Tibial artery (tissue), 4 donors: ENCODE results near the gene FNDC3B.

Experiments
- DNase-seq, 2 donors: peaks; one replicate each; pipeline ENCODE4 v3.0.0-alpha.2; 2019
- H3K27ac ChIP-seq, 2 donors: fragments of 200-600 bp; sonication (generic) in 1 of 2; 1 replicate in 1 of 2; 2 replicates in 1 of 2; pipeline ENCODE4 v1.5.1; 2018 to 2019; ENCODE audit warnings: mild to moderate bottlenecking in 1 of 2
- H3K27me3 ChIP-seq, 2 donors: fragments of 200-600 bp; sonication (generic) in 1 of 2; one replicate each; pipeline versions ENCODE4 v1.5.1 to v1.6.0; 2016 to 2019
- H3K36me3 ChIP-seq, 3 donors: fragments of 200-600 bp; sonication (generic) in 2 of 3; one replicate each; pipeline ENCODE4 v1.5.1; 2016 to 2019; ENCODE audit warnings: mild to moderate bottlenecking in 2 of 3
- H3K4me1 ChIP-seq, 4 donors: fragments of 200-600 bp; sonication (generic) in 2 of 4; 1 replicate in 3 of 4; 2 replicates in 1 of 4; pipeline ENCODE4 v1.5.1; 2016 to 2019
- H3K4me3 ChIP-seq, 2 donors: fragments of 200-600 bp; sonication (generic) in 1 of 2; 1 replicate in 1 of 2; 2 replicates in 1 of 2; pipeline ENCODE4 v1.5.1; 2018 to 2019; ENCODE audit warnings: mild to moderate bottlenecking in 2 of 2
- H3K9me3 ChIP-seq, 3 donors: fragments of 200-600 bp; sonication (generic) in 1 of 3; one replicate each; pipeline ENCODE4 v1.5.1; 2016 to 2019
- CTCF ChIP-seq, 2 experiments: fragments of 200-600 bp in 1 of 2; fragments of 450-650 bp in 1 of 2; IDR thresholded peaks; one replicate each; pipeline ENCODE4 v1.5.1; 2017 to 2019; ENCODE audit warnings: antibody characterized with exemption in 2 of 2, mild to moderate bottlenecking in 1 of 2, moderate library complexity in 1 of 2
- intact Hi-C: fragments of 100-400 bp; cut with DNase I; formaldehyde crosslinking; loops from one replicate; pipeline ENCODE4 v1.15.0; 2023; ENCODE audit warnings: low total_unique reads

Gene FNDC3B

GRCh38 chr3:172052405-172052804 is 13.0 kb downstream of the FNDC3B start:
- intact Hi-C loops: no loop called here
- Histone ChIP-seq H3K36me3 (peaks cover 0 to 21% (median 20%) of the 10 kb centered on the region in 3 donors), H3K27ac (no peak overlapping the region), H3K4me3 (no peak overlapping the region), H3K4me1 (peaks cover 0 to 58% (median 38%) of the 10 kb centered on the region in 4 donors), H3K9me3 (no peaks in the 10 kb centered on the region), H3K27me3 (no peaks in the 10 kb centered on the region)
- no peak for TF ChIP-seq CTCF (IDR thresholded peaks at IDR 0.05)
- no peak for DNase-seq

GRCh38 chr3:172054115-172054764 is 14.9 kb downstream of the FNDC3B start:
- Histone ChIP-seq H3K27ac (peak overlapping the region in 1 of 2 donors; percentile 26), H3K36me3 (peaks cover 0 to 21% (median 20%) of the 10 kb centered on the region in 3 donors), H3K27me3 (no peaks in the 10 kb centered on the region), H3K4me1 (peaks cover 0 to 69% (median 50%) of the 10 kb centered on the region in 4 donors), H3K4me3 (no peak overlapping the region), H3K9me3 (no peaks in the 10 kb centered on the region)
- TF ChIP-seq CTCF (IDR thresholded peaks at IDR 0.05): no peak
- intact Hi-C loops: no loop called here
- no peak for DNase-seq

- H3K4me3 ChIP-seq: no peak overlapping the region
- intact Hi-C loops: no loop called here
- peak overlapping the region; percentile 8 to 50 for H3K27ac ChIP-seq
- no peak for TF ChIP-seq CTCF (IDR thresholded peaks at IDR 0.05)
- peaks cover 0 to 90% (median 52%) of the 10 kb centered on the region in 4 donors for H3K4me1 ChIP-seq
- H3K36me3 ChIP-seq: peaks cover 0 to 11% (median 6%) of the 10 kb centered on the region in 3 donors
- DNase-seq: no peak
- H3K9me3 ChIP-seq: no peaks in the 10 kb centered on the region
- no peaks in the 10 kb centered on the region for H3K27me3 ChIP-seq
Observed at GRCh38 chr3:172056416-172056815, 17.0 kb downstream of the FNDC3B start.

GRCh38 chr3:172057059-172057458 is 17.7 kb downstream of the FNDC3B start:
- no peak overlapping the region for H3K4me3 ChIP-seq
- DNase-seq: no peak
- H3K4me1 ChIP-seq: peaks cover 0 to 96% (median 54%) of the 10 kb centered on the region in 4 donors
- H3K27ac ChIP-seq: peak overlapping the region in 1 of 2 donors; percentile 8
- no peak for TF ChIP-seq CTCF (IDR thresholded peaks at IDR 0.05)
- no peaks in the 10 kb centered on the region for H3K27me3 ChIP-seq
- peaks cover 0 to 7% (median 5%) of the 10 kb centered on the region in 3 donors for H3K36me3 ChIP-seq
- intact Hi-C loops: no loop called here
- H3K9me3 ChIP-seq: no peaks in the 10 kb centered on the region

- Histone ChIP-seq H3K9me3 (no peaks in the 10 kb centered on the region), H3K27ac (no peak overlapping the region), H3K4me3 (no peak overlapping the region), H3K27me3 (no peaks in the 10 kb centered on the region), H3K36me3 (peaks cover 0 to under 1% (median 0%) of the 10 kb centered on the region in 3 donors), H3K4me1 (peaks cover 0 to 97% (median 51%) of the 10 kb centered on the region in 4 donors)
- no peak for DNase-seq
- no peak for TF ChIP-seq CTCF (IDR thresholded peaks at IDR 0.05)
- intact Hi-C loops: no loop called here
Observed at GRCh38 chr3:172057624-172058327, 18.4 kb downstream of the FNDC3B start.
